ENCODE measurements around the gene ZNF648.

The ZNF648 gene

GRCh38 chr1:182056601-182057366 is 4.7 kb downstream of the ZNF648 start:
- H3K4me1 ChIP-seq = no peaks in the 10 kb centered on the region
- no peak overlapping the region for H3K4me3 ChIP-seq (ENCODE audit: low read depth, low read length)
- no peak overlapping the region for H2AFZ ChIP-seq
- no peaks in the 10 kb centered on the region for H3K27me3 ChIP-seq (ENCODE audit: control insufficient read depth, insufficient read depth, low read length)
- H3K9me3 ChIP-seq (ENCODE audit: control insufficient read depth, low read length) = no peaks in the 10 kb centered on the region
- H3K4me2 ChIP-seq (ENCODE audit: low read length) = no peak overlapping the region
- H3K27ac ChIP-seq = no peak overlapping the region
- no peaks in the 10 kb centered on the region for H3K36me3 ChIP-seq (ENCODE audit: control insufficient read depth, insufficient read depth, low read length)
- TF ChIP-seq, protein P1, sequence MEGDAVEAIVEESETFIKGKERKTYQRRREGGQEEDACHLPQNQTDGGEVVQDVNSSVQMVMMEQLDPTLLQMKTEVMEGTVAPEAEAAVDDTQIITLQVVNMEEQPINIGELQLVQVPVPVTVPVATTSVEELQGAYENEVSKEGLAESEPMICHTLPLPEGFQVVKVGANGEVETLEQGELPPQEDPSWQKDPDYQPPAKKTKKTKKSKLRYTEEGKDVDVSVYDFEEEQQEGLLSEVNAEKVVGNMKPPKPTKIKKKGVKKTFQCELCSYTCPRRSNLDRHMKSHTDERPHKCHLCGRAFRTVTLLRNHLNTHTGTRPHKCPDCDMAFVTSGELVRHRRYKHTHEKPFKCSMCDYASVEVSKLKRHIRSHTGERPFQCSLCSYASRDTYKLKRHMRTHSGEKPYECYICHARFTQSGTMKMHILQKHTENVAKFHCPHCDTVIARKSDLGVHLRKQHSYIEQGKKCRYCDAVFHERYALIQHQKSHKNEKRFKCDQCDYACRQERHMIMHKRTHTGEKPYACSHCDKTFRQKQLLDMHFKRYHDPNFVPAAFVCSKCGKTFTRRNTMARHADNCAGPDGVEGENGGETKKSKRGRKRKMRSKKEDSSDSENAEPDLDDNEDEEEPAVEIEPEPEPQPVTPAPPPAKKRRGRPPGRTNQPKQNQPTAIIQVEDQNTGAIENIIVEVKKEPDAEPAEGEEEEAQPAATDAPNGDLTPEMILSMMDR (IDR thresholded peaks at IDR 0.05) = no peak
- H3K79me2 ChIP-seq = no peaks in the 10 kb centered on the region
- no peak overlapping the region for H3K9ac ChIP-seq

DNA sequence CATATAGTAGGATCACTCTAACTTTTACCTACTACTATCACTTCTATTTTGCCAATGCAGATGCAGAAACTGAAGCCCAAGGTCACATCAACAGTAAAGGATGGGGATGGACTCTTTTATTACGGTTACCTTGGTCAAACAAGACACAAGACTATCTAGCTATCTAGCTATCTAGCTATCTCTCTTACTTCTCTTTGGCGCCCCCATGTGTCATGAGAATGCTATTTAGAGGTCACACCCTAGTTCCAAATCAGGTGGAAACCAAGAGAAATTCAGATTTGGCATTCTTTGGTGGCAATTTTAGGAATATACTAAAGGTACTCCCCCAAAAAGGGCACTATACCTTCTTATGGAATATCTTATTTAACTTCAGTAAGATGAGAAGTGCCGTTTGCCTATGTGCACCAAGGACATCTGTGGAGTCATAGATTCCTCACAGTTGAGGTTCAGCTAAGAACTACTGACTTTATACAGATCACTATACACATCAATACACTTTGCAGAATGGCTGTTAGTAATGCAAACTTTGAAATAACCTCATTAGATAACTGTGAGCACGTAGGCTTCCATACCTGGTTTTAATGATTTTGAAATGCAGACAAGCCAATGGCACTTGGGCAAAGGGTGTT is 6.7 kb downstream of the ZNF648 start:
- Histone ChIP-seq H3K9ac (no peak overlapping the region), H3K4me3 (ENCODE audit: low read depth, low read length) (no peak overlapping the region), H2AFZ (no peak overlapping the region), H3K9me3 (ENCODE audit: control insufficient read depth, low read length) (no peaks in the 10 kb centered on the region), H3K27me3 (ENCODE audit: control insufficient read depth, insufficient read depth, low read length) (no peaks in the 10 kb centered on the region), H3K4me2 (ENCODE audit: low read length) (no peak overlapping the region), H3K36me3 (ENCODE audit: control insufficient read depth, insufficient read depth, low read length) (no peaks in the 10 kb centered on the region), H3K79me2 (no peaks in the 10 kb centered on the region), H3K27ac (no peak overlapping the region), H3K4me1 (no peaks in the 10 kb centered on the region)
- TF ChIP-seq, protein P1 (IDR thresholded peaks at IDR 0.05) = peak; percentile 46

DNA sequence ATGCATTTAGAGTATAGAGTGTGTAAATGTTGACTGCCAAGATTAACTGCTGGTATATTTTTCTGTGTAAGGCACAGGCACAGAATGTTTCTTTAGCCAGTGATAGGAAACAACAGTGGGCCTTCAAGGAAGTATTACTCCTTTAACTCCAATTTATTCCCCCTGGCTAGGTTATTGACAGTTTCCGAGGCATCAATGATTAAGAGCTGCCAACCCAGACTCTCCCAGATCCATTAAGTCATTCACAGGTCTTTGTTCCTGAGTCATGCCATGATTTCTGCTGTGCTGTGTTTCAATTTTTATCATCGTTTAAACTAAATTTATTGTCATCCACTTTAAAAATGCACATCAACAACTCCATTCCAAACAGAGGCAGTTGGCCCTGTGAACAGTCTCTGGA is 9.2 kb downstream of the ZNF648 start:
- Histone ChIP-seq H3K36me3 (ENCODE audit: control insufficient read depth, insufficient read depth, low read length) (no peaks in the 10 kb centered on the region), H3K4me1 (no peaks in the 10 kb centered on the region), H2AFZ (no peak overlapping the region), H3K4me3 (ENCODE audit: low read depth, low read length) (no peak overlapping the region), H3K4me2 (ENCODE audit: low read length) (no peak overlapping the region), H3K9me3 (ENCODE audit: control insufficient read depth, low read length) (no peaks in the 10 kb centered on the region), H3K79me2 (no peaks in the 10 kb centered on the region), H3K27ac (no peak overlapping the region), H3K9ac (no peak overlapping the region), H3K27me3 (ENCODE audit: control insufficient read depth, insufficient read depth, low read length) (no peaks in the 10 kb centered on the region)
- TF ChIP-seq, protein P1 (IDR thresholded peaks at IDR 0.05) = no peak

GRCh38 chr1:182051938-182052337 is 9.6 kb downstream of the ZNF648 start:
- Histone ChIP-seq H3K9ac (no peak overlapping the region), H3K27ac (no peak overlapping the region), H3K27me3 (ENCODE audit: control insufficient read depth, insufficient read depth, low read length) (no peaks in the 10 kb centered on the region), H3K4me3 (ENCODE audit: low read depth, low read length) (no peak overlapping the region), H3K36me3 (ENCODE audit: control insufficient read depth, insufficient read depth, low read length) (no peaks in the 10 kb centered on the region), H3K4me1 (no peaks in the 10 kb centered on the region), H3K4me2 (ENCODE audit: low read length) (no peak overlapping the region), H3K9me3 (ENCODE audit: control insufficient read depth, low read length) (no peaks in the 10 kb centered on the region), H2AFZ (no peak overlapping the region), H3K79me2 (no peaks in the 10 kb centered on the region)
- TF ChIP-seq, protein P1 (IDR thresholded peaks at IDR 0.05) = no peak

All from parathyroid adenoma (tissue), 2 donors.